H1 (cell line): ENCODE data around the gene LDLRAD3. TPM values are rescaled to one million over a fixed set of nuclear protein-coding genes. Genes with fewer than 3 reads are reported as not detected.

Experiments
- CBX5 ChIP-seq: fragments of 300-800, 300-1000 bp; sonication (generic); IDR thresholded peaks from 2 replicates; pipeline ENCODE4 v1.7.1; 2016; ENCODE audit warnings: antibody characterized with exemption, low read length, low read depth
- GTF2F1 ChIP-seq: IDR thresholded peaks from 2 replicates; pipeline ENCODE4 v1.6.1; 2012; ENCODE audit warnings: low read depth, low read length, improper control_type of control experiment, borderline replicate concordance
- HDAC2 ChIP-seq, 2 experiments: fragments of 300-600 bp in 1 of 2; sonication (generic) in 1 of 2; IDR thresholded peaks; 2 replicates each; pipeline ENCODE4 v1.6.1; 2011 to 2012; ENCODE audit warnings: low read depth in 2 of 2, low read length in 2 of 2, mild to moderate bottlenecking in 2 of 2, moderate library complexity in 2 of 2, borderline replicate concordance in 1 of 2, inconsistent platforms in 1 of 2
- RBBP5 ChIP-seq: IDR thresholded peaks from 2 replicates; pipeline ENCODE4 v1.7.1; 2012; ENCODE audit warnings: low read depth, mild to moderate bottlenecking, inconsistent platforms, low read length, moderate library complexity, borderline replicate concordance
- polyA plus RNA-seq, 7 experiments: library from polyadenylated mRNA; depleted of rRNA in 3 of 7; stranded (reverse) in 5 of 7; unstranded in 2 of 7; fragments of >200 nt in 5 of 7; fragments of 200-250 nt in 2 of 7; gene quantifications; 1 replicate in 5 of 7; 2 replicates in 1 of 7; 4 replicates in 1 of 7; pipeline versions ENCODE4 v1.2.1 to v1.2.3, GENCODE V29; 2011 to 2013; ENCODE audit warnings: missing spikeins in 2 of 7, mixed read lengths in 2 of 7
- total RNA-seq: library from RNA; stranded (reverse); fragmentation: NEBNext Ultra II Directional; extraction: Animal tissue kit (Norgen Biotek cat#: 25700); gene quantifications from 2 replicates; pipeline ENCODE4 v1.2.1, GENCODE V29; 2021

The LDLRAD3 gene
- total and polyA plus RNA-seq, 2 of the 8 experiments (the other 6 are each of a cell fraction or from before 2014, with no cell fraction given) = 18.6 to 22.8 TPM

DNA sequence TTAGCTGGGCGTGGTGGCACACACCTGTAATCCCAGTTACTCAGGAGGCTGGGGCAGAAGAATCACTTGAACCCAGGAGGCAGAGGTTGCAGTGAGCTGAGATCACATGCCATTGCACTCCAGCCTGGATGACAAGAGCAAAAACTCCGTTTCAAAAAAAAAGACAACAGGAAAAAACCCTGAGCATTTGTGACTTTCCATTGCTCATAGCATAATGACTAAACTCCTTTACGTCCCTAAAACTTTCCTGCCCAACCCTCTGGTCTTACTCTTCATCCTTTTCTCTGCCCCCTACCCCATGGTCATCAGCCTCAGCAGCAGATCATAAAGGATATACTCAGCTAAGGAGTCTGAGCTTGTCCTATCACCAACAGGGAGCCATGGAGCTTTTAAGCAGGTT is 6.8 kb upstream of the LDLRAD3 start (continued):
- TF ChIP-seq GTF2F1 = no peak
- no peak for TF ChIP-seq HDAC2 (IDR thresholded peaks at IDR 0.05; ENCODE audit: borderline replicate concordance in 1 of 2, low read depth in 2 of 2, low read length in 2 of 2)
- TF ChIP-seq CBX5 = no peak
- no peak for TF ChIP-seq RBBP5
